IPS-NIHi7 (cell line): ENCODE results near the gene SLC24A3.

Experiments
- DNase-seq: peaks from one replicate; pipeline ENCODE4 v3.0.0; 2012; ENCODE audit warnings: mixed read lengths; ENCODE audit errors: extremely low spot score

SLC24A3 gene

GRCh38 chr20:19271879-19272651 lies 59.6 kb downstream of the SLC24A3 start:
- DNase-seq = no peak

DNA sequence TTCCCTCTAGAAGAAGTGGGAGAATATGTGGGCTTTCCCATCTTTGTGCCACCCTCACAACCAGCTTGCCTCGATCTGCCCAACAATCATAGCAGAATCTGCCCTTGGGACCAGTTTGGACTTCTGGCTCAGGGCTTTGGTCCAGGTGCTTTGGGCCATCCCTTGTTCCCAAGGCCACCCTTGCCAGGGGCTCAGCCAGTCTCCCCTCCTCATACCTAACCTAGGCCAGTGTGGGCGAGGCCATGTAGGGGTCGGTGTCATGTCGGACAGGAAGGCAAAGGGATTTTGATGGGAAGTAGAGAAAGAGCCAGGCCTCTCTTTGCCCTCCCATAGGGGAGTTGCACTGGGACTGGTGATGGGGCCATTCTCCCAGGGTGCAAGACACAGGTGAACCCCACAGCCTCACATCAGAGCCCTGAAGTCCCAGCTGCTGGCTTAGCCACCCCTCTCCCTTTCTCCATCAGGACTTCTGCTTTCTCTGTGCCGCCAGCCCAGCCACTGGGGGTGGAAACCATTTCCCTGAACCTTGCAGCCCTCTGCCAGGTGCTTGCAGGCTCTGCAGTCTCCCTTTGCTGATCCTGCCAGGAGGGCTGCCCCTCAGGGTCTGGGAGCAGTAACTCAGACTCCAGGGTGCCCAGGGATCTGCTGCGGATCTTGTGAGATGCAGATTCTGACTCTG lies 60.7 kb downstream of the SLC24A3 start:
- DNase-seq = no peak

GRCh38 chr20:19274001-19274400 lies 61.6 kb downstream of the SLC24A3 start:
- no peak for DNase-seq

DNA sequence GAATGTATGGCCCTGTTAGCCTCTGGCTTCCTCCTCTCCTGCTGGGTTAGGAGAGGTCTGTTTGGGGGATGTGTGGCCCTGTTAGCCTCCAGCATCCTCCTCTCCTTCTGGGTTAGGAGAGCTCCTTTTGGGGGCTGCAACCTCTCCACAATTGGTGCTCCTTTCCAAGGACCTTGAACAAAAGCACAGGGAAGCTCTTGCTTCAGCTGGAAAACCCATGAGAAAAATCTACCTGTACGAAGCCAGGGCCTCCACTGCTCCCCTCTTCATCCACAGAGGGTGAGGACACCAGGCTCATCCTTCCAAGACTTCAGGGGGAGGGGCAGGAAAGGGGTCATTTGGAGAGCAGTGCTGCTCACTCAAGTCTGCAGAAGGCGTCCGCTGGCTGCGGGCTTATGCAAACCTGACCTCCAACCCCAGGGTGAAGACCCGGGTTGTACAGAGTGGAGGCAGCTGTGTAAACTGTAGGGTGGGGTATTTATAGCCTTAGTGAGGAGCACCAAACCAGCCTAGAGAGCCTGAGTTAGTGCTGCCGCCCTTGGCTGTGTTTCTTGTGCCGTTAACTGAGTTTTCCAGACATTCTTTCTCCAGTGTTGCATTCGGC lies 62.1 kb downstream of the SLC24A3 start:
- DNase-seq = no peak

- no peak for DNase-seq
Observed at GRCh38 chr20:19275038-19275629, 62.7 kb downstream of the SLC24A3 start.

DNA sequence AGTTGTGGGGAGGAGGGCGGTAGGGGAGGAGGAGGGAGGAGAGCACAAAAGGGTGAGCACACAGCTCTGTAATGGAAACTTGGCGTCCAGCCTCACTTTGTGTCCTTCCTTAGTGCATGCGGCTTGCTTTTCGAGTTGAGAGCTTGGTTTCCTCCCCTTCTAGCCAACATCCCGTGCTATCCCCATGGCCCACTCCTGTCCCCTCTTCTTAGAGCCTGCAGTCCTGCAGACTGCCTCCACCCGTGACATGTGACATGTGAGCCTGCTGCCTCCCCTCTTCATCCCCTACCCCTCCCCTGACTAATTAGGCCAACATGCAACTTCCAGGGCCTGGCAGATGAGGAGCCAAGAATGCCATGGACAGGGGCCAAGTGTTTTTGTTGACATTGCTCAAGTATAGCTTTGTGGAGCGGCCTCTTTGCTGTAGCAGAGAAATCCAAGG lies 63.2 kb downstream of the SLC24A3 start:
- no peak for DNase-seq

GRCh38 chr20:19277381-19277780 lies 64.9 kb downstream of the SLC24A3 start:
- DNase-seq = no peak

GRCh38 chr20:19283490-19284025 lies 71.1 kb downstream of the SLC24A3 start:
- DNase-seq = no peak

- DNase-seq = no peak
Observed at GRCh38 chr20:19284400-19285178, 72.1 kb downstream of the SLC24A3 start.

GRCh38 chr20:19285436-19285835 lies 73.0 kb downstream of the SLC24A3 start:
- no peak for DNase-seq

DNA sequence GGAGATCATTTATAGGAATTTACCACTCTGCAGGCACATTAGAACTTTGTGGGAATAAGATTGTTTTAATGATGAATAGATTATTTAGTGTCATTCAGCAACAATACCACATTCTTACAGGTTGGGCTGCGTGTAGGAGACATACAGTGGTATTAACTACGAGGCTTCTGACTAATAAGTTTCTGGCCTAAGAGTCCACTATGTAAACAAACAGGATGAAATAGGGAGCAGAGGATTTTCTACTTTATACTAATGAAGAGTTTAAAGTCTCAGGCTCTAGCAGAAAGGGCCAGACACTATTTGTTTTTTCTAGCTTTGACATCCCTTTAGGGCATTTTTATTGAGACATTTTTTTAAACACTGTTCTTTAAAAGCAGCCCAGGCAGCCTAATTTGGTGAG lies 75.6 kb downstream of the SLC24A3 start:
- no peak for DNase-seq

DNA sequence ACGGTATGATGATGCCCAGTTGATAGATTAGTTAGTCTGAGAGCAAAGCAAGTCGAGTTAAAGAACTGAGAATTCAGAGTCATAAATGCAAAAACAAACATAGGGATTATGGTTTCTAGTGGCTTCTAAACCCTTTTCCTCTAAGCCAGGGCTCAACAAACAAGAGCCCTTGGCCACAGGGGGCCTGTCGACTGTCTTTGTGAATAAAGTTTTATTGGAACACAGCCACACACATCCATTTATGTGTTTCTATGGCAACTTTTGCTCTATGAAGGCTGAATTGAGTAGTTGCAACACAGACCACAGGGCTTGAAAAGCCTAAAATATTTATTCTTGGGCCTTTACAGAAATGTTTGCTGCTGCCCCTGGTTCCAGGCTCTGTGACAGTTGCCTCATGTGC lies 76.2 kb downstream of the SLC24A3 start:
- no peak for DNase-seq

GRCh38 chr20:19289451-19289850 lies 77.0 kb downstream of the SLC24A3 start:
- DNase-seq = no peak

GRCh38 chr20:19291024-19291817 lies 78.8 kb downstream of the SLC24A3 start:
- no peak for DNase-seq

DNA sequence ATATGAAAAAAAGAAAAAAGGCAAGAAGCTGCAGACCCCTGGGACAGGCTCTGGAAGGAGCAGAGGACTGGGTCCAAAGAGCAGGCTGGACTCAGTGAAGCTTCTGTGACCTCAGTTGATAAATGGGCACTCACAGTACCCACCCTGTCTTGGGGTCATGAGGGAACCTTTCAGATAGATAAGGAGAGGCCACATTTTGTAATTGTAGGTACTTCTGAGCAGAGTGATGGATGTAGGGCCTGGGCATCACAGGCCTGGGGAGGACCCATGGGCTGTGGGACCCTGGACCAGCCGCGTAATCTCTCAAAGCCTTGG lies 79.3 kb downstream of the SLC24A3 start:
- no peak for DNase-seq

DNA sequence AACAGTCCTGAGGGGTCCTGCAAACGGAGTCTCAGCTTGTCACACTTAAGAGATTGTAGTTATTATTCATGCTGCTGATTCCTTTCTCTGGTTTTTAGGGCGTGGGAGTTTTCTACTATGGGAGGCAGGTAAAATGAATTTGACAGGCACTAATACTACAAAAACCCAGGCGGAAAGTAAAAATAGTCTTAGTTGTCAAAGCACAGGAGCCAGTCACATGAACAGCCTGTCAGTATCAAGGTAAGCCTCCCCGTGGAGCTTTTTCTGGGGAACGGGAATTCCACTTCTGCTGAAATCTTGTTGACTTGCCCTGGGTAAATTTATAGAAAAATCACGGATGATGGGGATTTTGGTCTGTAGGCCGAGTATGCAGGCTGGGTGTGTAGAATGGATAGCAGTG lies 79.8 kb downstream of the SLC24A3 start:
- no peak for DNase-seq

DNA sequence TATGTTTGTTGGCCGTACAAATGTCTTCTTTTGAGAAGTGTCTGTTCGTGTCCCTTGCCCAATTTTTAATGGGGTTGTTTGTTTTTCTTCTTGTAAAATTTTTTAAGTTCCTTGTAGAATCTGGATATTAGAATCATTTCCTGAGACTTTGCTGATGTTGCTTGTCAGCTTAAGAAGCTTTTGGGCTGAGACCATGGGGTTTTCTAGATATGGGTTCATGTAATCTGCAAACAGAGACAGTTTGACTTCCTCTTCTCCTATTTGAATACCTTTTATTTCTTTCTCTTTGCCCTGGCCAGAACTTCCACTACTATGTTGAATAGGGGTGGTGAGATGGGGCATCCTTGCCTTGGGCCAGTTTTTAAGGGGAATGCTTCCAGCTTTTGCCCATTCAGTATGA lies 82.6 kb downstream of the SLC24A3 start:
- DNase-seq = no peak

DNA sequence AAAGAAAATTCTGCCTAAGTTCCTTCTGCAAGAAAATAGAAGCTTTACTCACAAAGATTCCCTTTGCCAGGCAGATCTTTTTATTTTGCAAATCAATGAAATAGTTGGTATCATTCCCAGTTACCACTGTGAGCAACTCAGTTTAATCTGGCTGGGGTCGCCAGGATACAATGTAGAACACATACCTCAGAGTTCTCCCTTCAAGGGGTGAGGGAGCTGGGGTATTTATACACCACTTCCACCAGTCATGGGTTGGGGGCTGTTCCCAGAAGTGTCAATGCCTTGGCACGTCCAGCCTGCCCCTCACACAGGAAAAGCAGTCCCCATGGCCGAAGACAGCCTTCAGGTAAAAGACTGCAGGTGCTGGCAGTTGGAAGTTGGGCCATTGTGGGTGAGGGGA lies 86.2 kb downstream of the SLC24A3 start:
- DNase-seq = no peak

DNA sequence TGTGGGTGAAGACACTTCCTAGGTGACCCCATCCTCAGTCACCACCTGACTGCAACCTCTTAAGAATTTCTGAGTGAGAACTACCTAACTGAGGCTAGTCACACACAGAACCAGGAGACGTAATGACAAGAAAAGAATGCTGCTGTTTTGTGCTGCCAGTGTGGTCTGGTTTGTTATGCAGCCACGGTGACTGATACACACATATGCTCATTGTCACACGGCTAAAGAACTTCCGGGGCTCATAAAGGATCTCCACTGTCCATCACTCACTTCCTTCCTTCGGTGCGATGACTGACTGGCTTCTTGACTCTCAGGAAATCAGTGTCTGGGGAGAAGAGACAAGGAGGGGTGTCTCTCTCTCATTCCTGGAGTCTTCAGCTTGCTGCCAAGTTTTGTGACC lies 88.0 kb downstream of the SLC24A3 start:
- DNase-seq = no peak

GRCh38 chr20:19301142-19301541 lies 88.7 kb downstream of the SLC24A3 start:
- no peak for DNase-seq

- DNase-seq = no peak
Observed at GRCh38 chr20:19301843-19302242, 89.4 kb downstream of the SLC24A3 start.
